OCI-LY1 (cell line): Measurements from ENCODE around the gene LMF1.

Experiments
- H2AFZ ChIP-seq: fragments of 200-600 bp; sonication (generic), shearing (Covaris generic); 2 replicates; pipeline ENCODE4 v1.6.0; 2014; ENCODE audit warnings: antibody characterized with exemption, mild to moderate bottlenecking, low read length
- H3F3A ChIP-seq: fragments of 200-600 bp; sonication (generic), shearing (Covaris generic); 2 replicates; pipeline ENCODE4 v1.6.0; 2014; ENCODE audit warnings: mild to moderate bottlenecking, antibody characterized with exemption, low read length, moderate library complexity; ENCODE audit not compliant: insufficient read depth
- H3K27ac ChIP-seq: fragments of 200-600 bp; sonication (generic); 2 replicates; pipeline ENCODE4 v1.5.1; 2014; ENCODE audit warnings: low read length, mixed run types, mild to moderate bottlenecking, low read depth; ENCODE audit not compliant: poor library complexity, severe bottlenecking
- H3K27me3 ChIP-seq: fragments of 200-600 bp; sonication (generic); 2 replicates; pipeline ENCODE4 v1.6.0; 2014; ENCODE audit warnings: antibody characterized with exemption, mild to moderate bottlenecking, low read length, moderate library complexity; ENCODE audit not compliant: insufficient read depth
- H3K36me3 ChIP-seq: fragments of 200-600 bp; sonication (generic); 2 replicates; pipeline ENCODE4 v1.6.1; 2014; ENCODE audit warnings: mild to moderate bottlenecking, antibody characterized with exemption, low read length, moderate library complexity, mixed read lengths; ENCODE audit not compliant: insufficient read depth
- H3K4me1 ChIP-seq: fragments of 200-600 bp; sonication (generic); 2 replicates; pipeline ENCODE4 v1.5.1; 2014; ENCODE audit warnings: mild to moderate bottlenecking, low read length, moderate library complexity; ENCODE audit not compliant: insufficient read depth, severe bottlenecking
- H3K4me2 ChIP-seq: fragments of 200-600 bp; sonication (generic), shearing (Covaris generic); 2 replicates; pipeline ENCODE4 v1.6.1; 2014; ENCODE audit warnings: low read length
- H3K4me3 ChIP-seq: fragments of 200-600 bp; sonication (generic); 2 replicates; pipeline ENCODE4 v1.5.1; 2014; ENCODE audit warnings: low read length, low read depth, mild to moderate bottlenecking, mixed read lengths; ENCODE audit not compliant: poor library complexity, severe bottlenecking
- H3K79me2 ChIP-seq: fragments of 200-600 bp; shearing (Covaris generic); 2 replicates; pipeline ENCODE4 v1.6.1; 2016; ENCODE audit warnings: mixed run types, low read length, mixed read lengths; ENCODE audit not compliant: insufficient read depth
- H3K9ac ChIP-seq: fragments of 200-600 bp; sonication (generic), shearing (Covaris generic); 2 replicates; pipeline ENCODE4 v1.6.1; 2014; ENCODE audit warnings: mild to moderate bottlenecking, low read length, mixed read lengths
- H3K9me2 ChIP-seq: fragments of 200-600 bp; sonication (generic), shearing (Covaris generic); 2 replicates; pipeline ENCODE4 v1.6.1; 2014; ENCODE audit warnings: low read depth, mild to moderate bottlenecking, low read length, mixed read lengths
- H3K9me3 ChIP-seq: fragments of 200-600 bp; shearing (Covaris generic); 2 replicates; pipeline ENCODE4 v1.6.1; 2014; ENCODE audit warnings: low read length, mixed read lengths
- H4K20me1 ChIP-seq: fragments of 200-600 bp; sonication (generic), shearing (Covaris generic); 2 replicates; pipeline ENCODE4 v1.6.0; 2016; ENCODE audit warnings: mild to moderate bottlenecking, low read length; ENCODE audit not compliant: insufficient read depth
- EZH2 ChIP-seq: fragments of 200-600 bp; sonication (generic), shearing (Covaris generic); IDR thresholded peaks from 2 replicates; pipeline ENCODE4 v1.8.0; 2017; ENCODE audit warnings: borderline replicate concordance, mixed run types, mild to moderate bottlenecking, antibody characterized with exemption, low read length, moderate library complexity, mixed read lengths
- TF ChIP-seq, protein P1 (sequence below): fragments of 200-600 bp; sonication (generic), shearing (Covaris generic); IDR thresholded peaks from 2 replicates; pipeline ENCODE4 v1.5.1; 2017; ENCODE audit warnings: mild to moderate bottlenecking, antibody characterized with exemption, low read length, moderate library complexity, mixed read lengths

Gene LMF1

DNA sequence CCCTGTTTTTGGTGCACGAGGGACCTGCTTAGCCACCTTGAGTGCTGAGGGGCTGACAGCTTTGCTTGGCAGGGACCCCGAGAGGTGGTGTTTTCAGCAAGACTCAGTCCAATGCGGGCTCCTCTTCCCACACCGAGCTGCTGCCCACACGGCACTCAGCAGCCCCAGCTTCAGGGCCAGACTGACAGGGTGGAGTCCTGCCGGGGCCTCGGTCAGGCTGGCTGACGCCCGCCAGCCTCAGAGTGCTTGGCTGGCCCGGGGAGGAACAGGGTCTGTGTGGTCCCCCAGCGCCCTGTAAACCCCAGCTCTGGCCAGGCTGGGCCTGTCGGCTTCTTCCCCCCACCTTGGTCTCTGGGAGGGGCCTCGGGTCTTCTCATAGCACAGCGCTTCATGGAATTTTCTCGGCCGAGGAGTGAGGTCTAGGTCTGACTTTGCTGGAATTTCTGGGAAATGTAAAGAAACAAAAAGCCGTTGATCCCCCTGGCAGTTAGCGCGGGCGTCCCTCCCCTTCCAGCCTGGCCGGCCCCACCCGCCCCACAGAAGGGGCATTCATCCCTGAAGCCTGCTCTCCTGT is 13.4 kb upstream of the LMF1 start:
- Histone ChIP-seq H4K20me1 (no peaks in the 10 kb centered on the region), H3K9me2 (no peaks in the 10 kb centered on the region), H3K36me3 (no peaks in the 10 kb centered on the region), H3F3A (no peaks in the 10 kb centered on the region), H2AFZ (no peak overlapping the region), H3K4me1 (no peaks in the 10 kb centered on the region), H3K27me3 (no peaks in the 10 kb centered on the region), H3K4me2 (no peak overlapping the region), H3K27ac (no peak overlapping the region), H3K4me3 (no peak overlapping the region), H3K79me2 (no peaks in the 10 kb centered on the region), H3K9me3 (no peaks in the 10 kb centered on the region), H3K9ac (no peak overlapping the region)
- TF ChIP-seq EZH2 = no peak
- TF ChIP-seq, protein P1, sequence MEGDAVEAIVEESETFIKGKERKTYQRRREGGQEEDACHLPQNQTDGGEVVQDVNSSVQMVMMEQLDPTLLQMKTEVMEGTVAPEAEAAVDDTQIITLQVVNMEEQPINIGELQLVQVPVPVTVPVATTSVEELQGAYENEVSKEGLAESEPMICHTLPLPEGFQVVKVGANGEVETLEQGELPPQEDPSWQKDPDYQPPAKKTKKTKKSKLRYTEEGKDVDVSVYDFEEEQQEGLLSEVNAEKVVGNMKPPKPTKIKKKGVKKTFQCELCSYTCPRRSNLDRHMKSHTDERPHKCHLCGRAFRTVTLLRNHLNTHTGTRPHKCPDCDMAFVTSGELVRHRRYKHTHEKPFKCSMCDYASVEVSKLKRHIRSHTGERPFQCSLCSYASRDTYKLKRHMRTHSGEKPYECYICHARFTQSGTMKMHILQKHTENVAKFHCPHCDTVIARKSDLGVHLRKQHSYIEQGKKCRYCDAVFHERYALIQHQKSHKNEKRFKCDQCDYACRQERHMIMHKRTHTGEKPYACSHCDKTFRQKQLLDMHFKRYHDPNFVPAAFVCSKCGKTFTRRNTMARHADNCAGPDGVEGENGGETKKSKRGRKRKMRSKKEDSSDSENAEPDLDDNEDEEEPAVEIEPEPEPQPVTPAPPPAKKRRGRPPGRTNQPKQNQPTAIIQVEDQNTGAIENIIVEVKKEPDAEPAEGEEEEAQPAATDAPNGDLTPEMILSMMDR = no peak

- Histone ChIP-seq H3K4me3 (no peak overlapping the region), H3F3A (no peaks in the 10 kb centered on the region), H3K9me2 (no peaks in the 10 kb centered on the region), H3K36me3 (no peaks in the 10 kb centered on the region), H3K27ac (no peak overlapping the region), H3K4me2 (no peak overlapping the region), H3K27me3 (no peaks in the 10 kb centered on the region), H3K9ac (no peak overlapping the region), H3K79me2 (no peaks in the 10 kb centered on the region), H3K4me1 (no peaks in the 10 kb centered on the region), H4K20me1 (no peaks in the 10 kb centered on the region), H3K9me3 (no peaks in the 10 kb centered on the region), H2AFZ (no peak overlapping the region)
- TF ChIP-seq, protein P1 = no peak
- no peak for TF ChIP-seq EZH2
These were observed 12.6 kb upstream of the LMF1 start for GRCh38 chr16:983044-984030.

DNA sequence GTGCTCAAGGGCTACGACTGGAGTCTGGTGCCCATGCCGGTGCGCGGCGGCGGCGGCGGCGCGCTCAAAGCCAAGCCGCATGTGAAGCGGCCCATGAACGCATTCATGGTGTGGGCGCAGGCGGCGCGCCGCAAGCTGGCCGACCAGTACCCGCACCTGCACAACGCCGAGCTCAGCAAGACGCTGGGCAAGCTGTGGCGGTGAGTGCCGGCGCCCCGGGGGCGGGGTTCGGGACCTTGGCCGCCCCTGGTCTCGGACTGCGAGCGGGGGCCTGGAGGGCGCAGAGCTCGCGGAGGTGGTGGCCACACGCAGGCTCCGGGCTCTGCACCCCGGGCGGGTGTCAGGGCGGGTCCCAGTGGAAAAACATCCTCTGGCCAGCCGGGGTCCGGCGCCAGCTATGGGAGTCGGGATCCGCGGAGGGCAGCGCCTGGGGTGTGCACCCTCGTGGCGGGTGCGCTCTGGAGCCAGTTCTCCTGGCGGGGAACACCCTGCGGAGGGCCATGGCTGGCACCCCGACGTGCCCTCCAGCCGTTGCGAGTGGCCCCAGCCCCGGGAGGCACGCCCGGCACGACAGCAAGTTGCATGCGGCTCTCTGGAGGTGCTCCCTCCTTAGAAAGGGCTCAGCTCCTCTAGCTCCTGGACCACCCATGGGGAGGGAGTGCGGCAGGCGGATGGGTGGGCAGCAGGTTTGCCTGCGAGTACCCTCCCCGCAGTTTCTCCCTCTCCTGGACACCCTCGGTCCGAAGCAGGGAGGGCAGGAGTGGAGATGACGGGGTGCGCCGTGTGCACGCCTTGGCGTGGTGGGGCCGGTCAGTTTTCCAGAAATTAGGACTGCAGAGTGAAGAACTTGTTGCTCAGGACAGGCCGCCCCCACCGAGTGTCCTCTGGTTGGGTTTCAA is 11.6 kb upstream of the LMF1 start:
- Histone ChIP-seq H3K4me1 (no peaks in the 10 kb centered on the region), H4K20me1 (no peaks in the 10 kb centered on the region), H3K27me3 (no peaks in the 10 kb centered on the region), H3K79me2 (no peaks in the 10 kb centered on the region), H3K27ac (no peak overlapping the region), H3K9me2 (no peaks in the 10 kb centered on the region), H3K36me3 (no peaks in the 10 kb centered on the region), H2AFZ (no peak overlapping the region), H3K9ac (no peak overlapping the region), H3F3A (no peaks in the 10 kb centered on the region), H3K9me3 (no peaks in the 10 kb centered on the region), H3K4me2 (no peak overlapping the region), H3K4me3 (no peak overlapping the region)
- TF ChIP-seq EZH2 = no peak
- TF ChIP-seq, protein P1 = no peak
